ENCODE results near the gene TMEM205. TPM values are rescaled to one million over a fixed set of nuclear protein-coding genes. Genes with fewer than 3 reads are reported as not detected.
"Not testable (repeated sequence)": the region's sequence is repeated elsewhere in the genome, so short reads cannot be mapped to it uniquely, and the experiment has no call there.

The TMEM205 gene
- polyA plus RNA-seq, 3 donors, result 61.4 to 97.8 (median 69.7) TPM

DNA sequence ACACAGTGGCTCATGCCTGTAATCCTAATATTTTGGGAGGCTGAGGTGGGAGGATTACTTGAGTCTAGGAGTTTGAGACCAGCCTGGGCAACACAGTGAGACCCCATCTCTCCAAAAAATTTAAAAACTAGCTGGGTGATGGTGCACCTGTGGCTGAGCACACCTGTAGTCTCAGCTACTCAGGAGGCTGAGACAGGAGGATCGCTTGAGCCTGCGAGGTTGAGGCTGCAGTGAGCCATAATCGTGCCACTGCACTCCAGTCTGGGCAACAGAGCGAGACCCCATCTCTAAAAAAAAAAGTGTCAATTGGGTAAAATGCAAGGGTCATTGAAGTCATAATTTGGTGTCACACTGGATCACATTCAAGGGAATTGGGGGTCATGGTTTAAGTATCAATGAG lies 8.0 kb upstream of the TMEM205 start:
- 94 to 96% (median 96%) methylated on average over 4 of the region's 4 CpGs for WGBS, 3 donors

GRCh38 chr19:11349171-11349570 lies 3.1 kb upstream of the TMEM205 start:
- WGBS, 3 donors, result 92 to 97% (median 94%) methylated on average over 4 of the region's 4 CpGs
- H3K27ac ChIP-seq (ENCODE audit: low read depth, low read length), result no peak overlapping the region

More for the DNA sequence above, 8.0 kb upstream of the TMEM205 start:
- H3K27ac ChIP-seq (ENCODE audit: low read depth, low read length), result not testable (repeated sequence)

- WGBS, 3 donors, result 76 to 81% (median 78%) methylated on average over 7 of the region's 7 CpGs
- no peak overlapping the region for H3K27ac ChIP-seq (ENCODE audit: low read depth, low read length)
Observed at GRCh38 chr19:11347546-11348039, 1.5 kb upstream of the TMEM205 start.

- WGBS, 3 donors, result 35 to 54% (median 51%) methylated on average over 14 to 15 of the region's 15 CpGs
Observed at GRCh38 chr19:11345122-11345803, 805 bp downstream of the TMEM205 start.

DNA sequence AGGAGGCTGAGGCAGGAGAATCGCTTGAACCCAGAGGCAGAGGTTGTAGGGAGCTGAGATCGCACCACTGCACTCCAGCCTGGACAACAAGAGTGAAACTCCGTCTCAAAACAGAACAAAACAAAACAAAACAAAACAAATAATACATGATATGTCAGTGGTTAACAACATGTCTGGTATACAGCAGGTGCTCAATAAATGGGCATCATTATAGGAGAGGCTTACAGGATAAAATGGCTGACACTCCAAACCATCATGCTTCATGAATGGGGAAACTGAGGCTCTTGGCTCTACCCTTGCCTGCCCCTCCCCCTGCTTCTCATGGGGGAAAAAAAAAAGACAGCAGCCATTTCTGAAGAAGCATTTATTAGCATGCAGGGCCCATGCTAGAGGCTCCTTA lies 3.6 kb downstream of the TMEM205 start:
- no peak overlapping the region for H3K27ac ChIP-seq (ENCODE audit: low read depth, low read length)
- 91 to 93% (median 92%) methylated on average over 3 of the region's 3 CpGs for WGBS, 3 donors

More at GRCh38 chr19:11345122-11345803, 805 bp downstream of the TMEM205 start:
- H3K27ac ChIP-seq (ENCODE audit: low read depth, low read length), result no peak overlapping the region

GRCh38 chr19:11340099-11340467 lies 6.0 kb downstream of the TMEM205 start:
- not testable (repeated sequence) for H3K27ac ChIP-seq (ENCODE audit: low read depth, low read length)
- WGBS, 3 donors, result 88 to 89% (median 89%) methylated on average over 8 of the region's 8 CpGs

DNA sequence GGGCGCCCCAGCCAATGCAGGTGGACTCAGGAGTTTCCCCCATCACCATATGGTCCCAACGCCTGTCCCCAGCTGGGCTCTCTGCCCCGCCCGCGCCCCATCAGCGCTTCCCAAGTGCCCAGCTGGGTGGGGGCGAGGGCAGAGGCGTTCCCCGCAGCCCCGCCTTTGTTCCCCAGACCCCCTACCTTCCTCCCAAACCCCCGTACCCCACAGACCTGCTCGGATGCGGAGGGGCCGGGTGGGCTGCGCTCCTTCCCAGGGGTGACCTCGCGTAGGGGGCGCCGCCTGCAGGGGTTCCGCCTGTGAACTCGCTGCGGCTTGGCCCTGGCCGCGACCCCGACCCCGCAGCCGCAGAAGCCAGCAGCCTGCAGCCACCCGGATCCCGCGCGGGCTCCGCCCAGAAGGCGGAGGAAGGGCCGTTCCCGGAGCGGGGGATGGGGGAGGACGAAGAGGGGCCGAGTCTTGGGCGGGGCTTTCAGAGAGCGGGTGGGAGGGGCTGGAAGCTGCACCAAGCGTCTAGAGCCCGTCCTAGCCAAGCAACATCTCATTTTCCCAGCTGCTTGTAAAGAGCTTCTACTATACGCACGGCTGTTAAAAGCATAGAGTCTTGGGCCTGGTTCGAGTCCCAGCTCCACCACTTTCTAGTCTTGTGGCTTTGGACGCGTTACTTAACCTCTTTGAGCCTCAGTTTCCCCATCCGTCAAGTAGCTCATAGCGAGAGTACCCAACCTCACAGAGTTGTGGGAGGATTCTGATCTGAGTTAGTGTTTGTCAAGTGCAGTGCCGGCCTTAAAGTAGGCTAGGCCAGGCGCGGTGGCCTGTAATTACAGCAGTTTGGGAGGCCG lies 6.6 kb downstream of the TMEM205 start, which contains the start of gene RAB3D:
RAB3D (minus strand) TSS at position 404 of the 845 bp plus-strand sequence. CDS start 2,258 bp downstream, outside the sequence.
- no peak within 1 kb of the TSS for H3K27ac ChIP-seq (ENCODE audit: low read depth, low read length)
- 5 to 6% (median 6%) methylated on average over 47 to 53 of the region's 53 CpGs for WGBS, 3 donors

DNA sequence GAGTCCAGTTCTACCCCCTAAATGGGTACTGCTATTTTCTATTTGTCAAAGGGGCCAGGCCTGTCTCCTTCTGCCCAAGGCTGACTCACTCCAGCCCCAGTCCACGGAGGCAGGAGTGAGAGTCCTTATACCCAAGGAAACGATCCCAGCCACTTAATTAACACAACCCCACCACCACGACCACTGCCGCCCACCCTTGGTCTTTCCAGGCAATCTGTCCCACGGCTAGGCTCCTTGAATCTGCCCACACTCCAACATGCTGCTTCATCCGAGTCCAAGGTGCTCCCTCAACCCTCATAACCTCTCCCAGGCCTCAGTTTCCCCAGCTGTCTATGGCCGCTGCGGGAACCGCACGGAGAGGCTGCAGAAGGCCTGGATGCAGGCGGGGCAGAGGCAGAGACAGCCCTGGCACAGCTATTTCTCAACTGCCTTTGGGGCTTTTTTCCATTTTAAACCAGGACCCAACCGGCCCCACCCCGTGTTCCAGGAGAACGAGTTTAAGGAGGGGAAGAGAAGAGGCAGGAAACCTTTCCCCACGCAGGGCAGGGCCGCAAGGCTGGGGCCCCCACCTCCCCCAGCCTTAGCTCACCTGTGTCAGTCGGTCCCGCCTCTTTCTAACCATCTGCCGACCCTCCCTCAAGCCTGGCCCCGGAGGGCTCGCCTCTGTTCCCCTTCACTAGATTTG lies 7.4 kb downstream of the TMEM205 start:
- WGBS, 3 donors, result 11 to 24% (median 22%) methylated on average over 17 to 21 of the region's 21 CpGs

DNA sequence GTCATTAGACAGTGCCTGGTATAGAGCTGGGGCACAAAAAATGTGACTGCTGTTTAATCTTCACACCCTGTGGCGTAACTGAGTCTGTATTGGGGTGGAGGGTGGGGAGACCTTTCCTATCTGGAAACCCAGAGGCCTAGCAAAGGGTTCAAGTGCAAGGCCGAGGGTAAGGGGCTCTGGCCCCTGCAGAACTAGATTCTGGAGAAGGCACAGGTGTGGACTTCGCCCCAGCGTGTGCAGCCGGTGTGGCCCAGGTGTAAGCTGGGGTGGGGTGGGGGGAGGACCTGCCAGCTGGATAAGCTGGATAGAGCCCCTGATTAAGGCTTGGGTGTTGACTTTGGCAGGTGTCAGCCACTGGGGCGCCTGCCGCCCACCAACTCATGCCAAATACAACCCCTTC lies 7.9 kb downstream of the TMEM205 start:
- H3K27ac ChIP-seq (ENCODE audit: low read depth, low read length), result no peak overlapping the region
- 47 to 86% (median 83%) methylated on average over 7 of the region's 7 CpGs for WGBS, 3 donors

More for the DNA sequence above, 7.4 kb downstream of the TMEM205 start:
- no peak overlapping the region for H3K27ac ChIP-seq (ENCODE audit: low read depth, low read length)

- H3K27ac ChIP-seq (ENCODE audit: low read depth, low read length), result no peak overlapping the region
- WGBS, 3 donors, result 44 to 54% (median 53%) methylated on average over 14 of the region's 14 CpGs
Observed at GRCh38 chr19:11337080-11337479, 9.0 kb downstream of the TMEM205 start.

DNA sequence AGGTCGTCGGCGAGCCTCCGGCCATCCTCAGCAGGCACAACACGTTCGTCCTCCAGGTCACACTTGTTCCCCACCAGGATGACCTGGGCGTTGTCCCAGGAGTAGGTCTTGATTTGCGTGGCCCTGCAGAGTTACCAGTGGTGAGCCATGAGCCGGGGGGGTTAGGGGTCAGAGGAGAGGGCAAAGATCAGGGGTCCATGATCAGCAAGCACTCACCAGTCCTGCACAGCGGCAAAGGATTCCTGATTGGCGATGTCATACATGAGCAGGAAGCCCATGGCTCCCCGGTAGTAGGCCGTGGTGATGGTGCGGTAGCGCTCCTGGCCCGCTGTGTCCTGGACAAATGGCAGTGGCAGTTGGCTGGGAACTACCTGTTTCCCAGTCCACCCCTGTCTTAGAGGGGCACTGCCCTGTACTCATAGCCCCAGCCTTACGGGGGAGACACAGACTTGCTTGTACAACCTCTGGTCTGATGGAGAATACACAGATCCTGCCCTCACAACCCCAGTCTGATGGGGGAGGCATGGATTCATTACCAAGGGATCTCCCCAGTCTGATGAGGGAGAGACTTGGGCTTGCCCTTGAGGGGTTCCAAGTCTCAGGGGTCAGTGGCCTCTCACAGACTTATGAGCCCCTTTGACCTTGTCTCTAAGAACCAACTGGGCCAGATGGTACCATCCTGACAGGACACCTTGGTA lies 10.5 kb downstream of the TMEM205 start:
- H3K27ac ChIP-seq (ENCODE audit: low read depth, low read length), result no peak overlapping the region
- 95 to 97% (median 96%) methylated on average over 17 of the region's 17 CpGs for WGBS, 3 donors

GRCh38 chr19:11333838-11334237 lies 12.2 kb downstream of the TMEM205 start:
- WGBS, 3 donors, result 85 to 89% (median 88%) methylated on average over 9 of the region's 9 CpGs
- not testable (repeated sequence) for H3K27ac ChIP-seq (ENCODE audit: low read depth, low read length)

DNA sequence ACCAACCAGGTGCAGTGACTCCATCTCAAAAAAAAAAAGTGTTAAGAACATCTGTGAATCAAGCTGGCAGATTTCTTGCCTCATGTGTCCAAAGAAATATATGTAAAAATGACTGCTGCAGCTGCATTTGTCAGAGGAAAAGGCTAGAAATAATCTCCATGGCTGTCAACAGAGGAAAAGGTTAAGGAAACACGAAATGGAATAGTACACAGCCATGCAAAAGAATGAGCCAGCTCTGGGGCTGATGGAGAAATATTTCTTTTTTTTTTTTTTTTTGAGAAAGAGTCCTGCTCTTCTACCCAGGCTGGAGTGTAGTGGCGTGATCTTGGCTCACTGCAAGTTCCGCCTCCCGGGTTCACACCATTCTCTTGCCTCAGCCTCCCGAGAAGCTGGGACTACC lies 13.2 kb downstream of the TMEM205 start:
- WGBS, 3 donors, result 90 to 95% (median 94%) methylated on average over 5 of the region's 5 CpGs
- H3K27ac ChIP-seq (ENCODE audit: low read depth, low read length), result no peak overlapping the region

DNA sequence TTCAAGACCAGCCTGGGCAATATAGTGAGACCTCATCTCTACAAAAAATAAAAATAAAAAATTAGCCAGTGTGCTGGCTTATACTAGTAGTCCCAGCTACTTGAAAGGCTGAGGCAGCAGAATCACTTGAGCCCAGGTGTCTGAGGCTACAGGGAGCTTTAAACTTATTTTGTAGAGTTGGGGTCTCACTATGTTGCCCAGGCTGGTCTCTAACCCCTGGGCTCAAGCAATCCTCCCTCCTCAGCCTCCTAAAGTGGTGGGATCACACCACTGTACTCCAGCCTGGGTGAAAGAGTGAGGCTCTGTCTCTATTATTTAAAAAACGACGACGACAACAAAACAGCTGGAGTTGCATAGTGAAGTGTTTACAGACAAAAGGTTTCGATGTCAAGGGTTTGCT lies 14.6 kb downstream of the TMEM205 start:
- WGBS, 3 donors, result 87 to 96% (median 88%) methylated on average over 4 of the region's 4 CpGs
- H3K27ac ChIP-seq (ENCODE audit: low read depth, low read length), result no peak overlapping the region

GRCh38 chr19:11330127-11330526 lies 15.9 kb downstream of the TMEM205 start:
- 74 to 81% (median 74%) methylated on average over 4 of the region's 4 CpGs for WGBS, 3 donors
- no peak overlapping the region for H3K27ac ChIP-seq (ENCODE audit: low read depth, low read length)

GRCh38 chr19:11325544-11325943 lies 20.5 kb downstream of the TMEM205 start:
- WGBS, 3 donors, result 87 to 96% (median 89%) methylated on average over 7 of the region's 7 CpGs
- H3K27ac ChIP-seq (ENCODE audit: low read depth, low read length), result no peak overlapping the region

- H3K27ac ChIP-seq (ENCODE audit: low read depth, low read length), result no peak overlapping the region
- 59 to 69% (median 69%) methylated on average over 17 of the region's 17 CpGs for WGBS, 3 donors
Observed at GRCh38 chr19:11324748-11325389, 21.2 kb downstream of the TMEM205 start.

Data from adipose tissue (tissue), 3 donors.